CD4-positive, CD25-positive, alpha-beta regulatory T cell (primary cell): ENCODE data around the gene NF1. TPM values are rescaled to one million over a fixed set of nuclear protein-coding genes. Genes with fewer than 3 reads are reported as not detected.
"Not testable (repeated sequence)": the region's sequence is repeated elsewhere in the genome, so short reads cannot be mapped to it uniquely, and the experiment has no call there.

ENCODE experiments used
- ATAC-seq, 2 donors: fragments of 150-1000 bp; cut with Tn5 transposase; one replicate each; pipeline ENCODE4 v1.10.0; 2021; ENCODE audit warnings: low read depth in 2 of 2, moderate number of reproducible peaks in 2 of 2, moderate library complexity in 1 of 2
- DNase-seq, 3 donors: peaks; one replicate each; pipeline versions ENCODE4 v3.0.0 to v3.0.0-alpha.2; 2012 to 2022; ENCODE audit warnings: mixed read lengths in 1 of 3
- H3K27ac ChIP-seq: one replicate; pipeline ENCODE4 v1.7.0; 2013; ENCODE audit warnings: mild to moderate bottlenecking, low read length; ENCODE audit not compliant: insufficient read depth, poor library complexity, severe bottlenecking
- H3K27me3 ChIP-seq: one replicate; pipeline ENCODE4 v1.7.0; 2013; ENCODE audit warnings: low read length; ENCODE audit not compliant: control insufficient read depth, insufficient read depth
- H3K36me3 ChIP-seq: one replicate; pipeline ENCODE4 v1.7.0; 2013; ENCODE audit warnings: mild to moderate bottlenecking, low read length, moderate library complexity; ENCODE audit not compliant: control insufficient read depth, insufficient read depth
- H3K4me1 ChIP-seq: 2 replicates; pipeline ENCODE4 v1.7.0; 2013; ENCODE audit warnings: mild to moderate bottlenecking, low read length; ENCODE audit not compliant: insufficient read depth, control insufficient read depth, poor library complexity, severe bottlenecking
- H3K4me3 ChIP-seq: one replicate; pipeline ENCODE4 v1.7.0; 2013; ENCODE audit warnings: low read depth, mild to moderate bottlenecking, low read length, moderate library complexity
- H3K9me3 ChIP-seq, 2 experiments: 1 replicate in 1 of 2; 2 replicates in 1 of 2; pipeline ENCODE4 v1.7.0; 2013; ENCODE audit warnings: low read length in 2 of 2, mild to moderate bottlenecking in 1 of 2, moderate library complexity in 1 of 2; ENCODE audit not compliant: control insufficient read depth in 2 of 2
- H3K27ac Mint-ChIP-seq, 3 donors: one replicate each; pipeline ENCODE4 v1.8.0; 2020 to 2022; ENCODE audit warnings: mild to moderate bottlenecking in 3 of 3, mixed read lengths in 3 of 3, moderate library complexity in 2 of 3
- H3K27me3 Mint-ChIP-seq: one replicate; pipeline ENCODE4 v1.8.0; 2022; ENCODE audit warnings: mild to moderate bottlenecking, mixed read lengths
- H3K36me3 Mint-ChIP-seq: one replicate; pipeline ENCODE4 v1.8.0; 2020; ENCODE audit warnings: mixed read lengths
- H3K4me1 Mint-ChIP-seq, 4 donors: one replicate each; pipeline ENCODE4 v1.8.0; 2020 to 2022; ENCODE audit warnings: mixed read lengths in 4 of 4, mild to moderate bottlenecking in 1 of 4
- H3K4me3 Mint-ChIP-seq, 4 donors: one replicate each; pipeline ENCODE4 v1.8.0; 2020 to 2022; ENCODE audit warnings: mild to moderate bottlenecking in 4 of 4, mixed read lengths in 4 of 4, moderate library complexity in 3 of 4
- H3K9me3 Mint-ChIP-seq, 7 donors: one replicate each; pipeline ENCODE4 v1.8.0; 2020 to 2022; ENCODE audit warnings: mixed read lengths in 7 of 7, mild to moderate bottlenecking in 3 of 7, moderate library complexity in 2 of 7
- polyA plus RNA-seq, 4 donors: library from polyadenylated mRNA; unstranded; fragments of 300-500 nt; fragmentation: Illumina TruSeq; gene quantifications; one replicate each; pipeline ENCODE4 v1.2.3, GENCODE V29; 2021
- total RNA-seq: library from RNA; stranded (reverse); gene quantifications from one replicate; pipeline ENCODE4 v1.2.3, GENCODE V29; 2022

The NF1 gene
- total and polyA plus RNA-seq, 5 donors from 2014 or later: 19.7 to 47.3 (median 40.8) TPM

- Mint-ChIP-seq H3K36me3 (peaks cover 31% of the 10 kb centered on the region), H3K4me3 (no peak overlapping the region), H3K27me3 (no peaks in the 10 kb centered on the region), H3K27ac (peak overlapping the region in 1 of 3 donors; percentile 41), H3K4me1 (peaks cover 10 to 33% (median 23%) of the 10 kb centered on the region in 4 donors), H3K9me3 (no peaks in the 10 kb centered on the region)
- H3K4me3 ChIP-seq: no peak overlapping the region
- H3K36me3 ChIP-seq: peaks cover 39% of the 10 kb centered on the region
- no peaks in the 10 kb centered on the region for H3K9me3 ChIP-seq
- no peaks in the 10 kb centered on the region for H3K27me3 ChIP-seq
- ATAC-seq (peak; percentile 65 to 72), DNase-seq (peak in 2 of 3 donors; percentile 65 to 74)
- no peak overlapping the region for H3K27ac ChIP-seq
- peaks cover 5% of the 10 kb centered on the region for H3K4me1 ChIP-seq
Observed at GRCh38 chr17:31373150-31374093, 278.6 kb downstream of the NF1 start.

DNA sequence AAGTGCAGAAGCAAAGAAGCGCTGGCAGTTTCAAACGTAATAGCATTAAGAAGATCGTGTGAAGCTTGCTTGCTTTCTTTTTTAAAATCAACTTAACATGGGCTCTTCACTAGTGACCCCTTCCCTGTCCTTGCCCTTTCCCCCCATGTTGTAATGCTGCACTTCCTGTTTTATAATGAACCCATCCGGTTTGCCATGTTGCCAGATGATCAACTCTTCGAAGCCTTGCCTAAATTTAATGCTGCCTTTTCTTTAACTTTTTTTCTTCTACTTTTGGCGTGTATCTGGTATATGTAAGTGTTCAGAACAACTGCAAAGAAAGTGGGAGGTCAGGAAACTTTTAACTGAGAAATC, 279.3 kb downstream of the NF1 start:
- H3K27ac Mint-ChIP-seq: peak overlapping the region in 2 of 3 donors; percentile 41 to 69
- peaks cover 31% of the 10 kb centered on the region for H3K36me3 Mint-ChIP-seq
- Histone ChIP-seq H3K9me3 (no peaks in the 10 kb centered on the region), H3K36me3 (peaks cover 39% of the 10 kb centered on the region), H3K27me3 (no peaks in the 10 kb centered on the region), H3K4me3 (no peak overlapping the region), H3K4me1 (peaks cover 5% of the 10 kb centered on the region), H3K27ac (no peak overlapping the region)
- DNase-seq (no peak), ATAC-seq (no peak)
- no peaks in the 10 kb centered on the region for H3K9me3 Mint-ChIP-seq
- no peaks in the 10 kb centered on the region for H3K27me3 Mint-ChIP-seq
- H3K4me3 Mint-ChIP-seq: no peak overlapping the region
- H3K4me1 Mint-ChIP-seq: peaks cover 10 to 28% (median 23%) of the 10 kb centered on the region in 4 donors

DNA sequence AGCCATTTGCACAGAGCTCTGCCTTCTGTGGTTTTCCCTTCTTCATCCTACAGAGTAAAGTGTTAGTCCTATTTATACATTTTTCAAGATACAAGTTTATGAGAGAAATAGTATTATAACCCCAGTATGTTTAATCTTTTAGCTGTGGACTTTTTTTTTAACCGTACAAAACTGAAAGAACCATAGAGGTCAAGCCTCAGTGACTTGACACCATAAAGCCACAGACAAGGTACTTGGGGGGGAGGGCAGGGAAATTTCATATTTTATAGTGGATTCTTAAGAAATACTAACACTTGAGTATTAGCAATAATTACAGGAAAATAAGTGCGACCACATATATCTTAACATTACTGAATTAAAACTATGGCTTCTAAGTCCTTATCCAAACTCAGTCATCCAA, 279.7 kb downstream of the NF1 start:
- Mint-ChIP-seq H3K4me3 (no peak overlapping the region), H3K27me3 (no peaks in the 10 kb centered on the region), H3K27ac (peak overlapping the region in 1 of 3 donors; percentile 41), H3K36me3 (peaks cover 31% of the 10 kb centered on the region), H3K4me1 (peaks cover 10 to 28% (median 22%) of the 10 kb centered on the region in 4 donors), H3K9me3 (no peaks in the 10 kb centered on the region)
- ATAC-seq: no peak
- Histone ChIP-seq H3K36me3 (peaks cover 38% of the 10 kb centered on the region), H3K4me3 (no peak overlapping the region), H3K27me3 (no peaks in the 10 kb centered on the region), H3K9me3 (no peaks in the 10 kb centered on the region), H3K4me1 (peaks cover 5% of the 10 kb centered on the region), H3K27ac (no peak overlapping the region)
- DNase-seq: no peak

DNA sequence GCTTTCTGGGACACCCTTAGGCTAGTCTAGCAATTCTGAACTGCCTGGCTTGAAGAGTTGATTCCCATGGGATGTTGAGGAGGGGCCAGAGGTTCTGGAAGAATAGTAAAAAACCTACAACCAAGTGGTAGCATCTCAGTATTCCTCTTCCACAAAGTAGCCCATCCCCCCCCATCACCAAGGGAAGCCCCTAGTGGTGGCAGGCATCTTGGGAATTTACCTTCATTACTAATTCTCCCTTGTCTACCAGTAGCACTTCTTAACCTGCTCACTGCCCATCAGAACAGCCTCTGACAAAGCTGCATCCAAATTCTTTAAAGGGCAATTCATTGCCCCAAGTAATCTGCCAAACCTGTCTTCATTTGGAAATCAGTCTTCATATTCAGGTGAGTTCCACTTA, 283.9 kb downstream of the NF1 start:
- Histone ChIP-seq H3K4me1 (no peaks in the 10 kb centered on the region), H3K4me3 (no peak overlapping the region), H3K9me3 (no peaks in the 10 kb centered on the region), H3K27me3 (no peaks in the 10 kb centered on the region), H3K27ac (no peak overlapping the region), H3K36me3 (peaks cover 27% of the 10 kb centered on the region)
- no peaks in the 10 kb centered on the region for H3K27me3 Mint-ChIP-seq
- ATAC-seq: no peak
- no peak overlapping the region for H3K4me3 Mint-ChIP-seq
- peaks cover 0 to 6% (median 0%) of the 10 kb centered on the region in 4 donors for H3K4me1 Mint-ChIP-seq
- no peak for DNase-seq
- no peaks in the 10 kb centered on the region for H3K9me3 Mint-ChIP-seq
- H3K27ac Mint-ChIP-seq: no peak overlapping the region
- peaks cover 20% of the 10 kb centered on the region for H3K36me3 Mint-ChIP-seq

- no peaks in the 10 kb centered on the region for H3K9me3 ChIP-seq
- no peaks in the 10 kb centered on the region for H3K4me1 ChIP-seq
- Mint-ChIP-seq H3K4me1 (no peaks in the 10 kb centered on the region), H3K36me3 (peaks cover 11% of the 10 kb centered on the region), H3K4me3 (no peak overlapping the region), H3K27ac (no peak overlapping the region), H3K27me3 (no peaks in the 10 kb centered on the region), H3K9me3 (no peaks in the 10 kb centered on the region)
- H3K27me3 ChIP-seq: no peaks in the 10 kb centered on the region
- ATAC-seq (no peak), DNase-seq (no peak)
- peaks cover 19% of the 10 kb centered on the region for H3K36me3 ChIP-seq
- H3K4me3 ChIP-seq: no peak overlapping the region
- no peak overlapping the region for H3K27ac ChIP-seq
Observed at GRCh38 chr17:31379597-31380205, 284.9 kb downstream of the NF1 start.

DNA sequence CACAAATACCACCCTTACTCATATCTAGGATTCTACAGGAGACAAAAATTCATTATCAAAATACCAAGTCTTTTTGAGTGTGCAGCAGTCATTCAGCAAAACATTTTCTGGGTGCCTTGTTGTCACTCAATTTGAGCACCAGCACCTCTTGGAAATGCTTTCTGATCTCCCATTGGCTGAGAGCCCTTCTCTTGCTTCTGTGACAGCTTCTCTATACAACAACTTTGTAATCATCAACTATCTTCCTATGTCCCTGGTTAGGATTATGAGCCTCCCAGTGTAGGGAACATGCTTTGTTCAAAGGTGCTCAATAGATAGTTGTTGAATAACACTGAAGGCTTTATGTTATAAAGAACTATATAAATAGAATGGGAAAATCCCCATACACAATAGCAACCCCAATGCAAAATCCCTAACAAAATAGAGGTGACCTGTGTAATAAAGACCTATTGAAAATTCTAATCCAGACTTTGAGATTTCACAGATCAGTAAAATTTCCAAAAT, 286.4 kb downstream of the NF1 start:
- H3K4me3 Mint-ChIP-seq: no peak overlapping the region
- H3K9me3 ChIP-seq: no peaks in the 10 kb centered on the region
- ATAC-seq: no peak

GRCh38 chr17:31382668-31383275, 288.0 kb downstream of the NF1 start:
- H3K36me3 Mint-ChIP-seq, H3K4me1 ChIP-seq, H3K27me3 ChIP-seq, H3K9me3 ChIP-seq, H3K9me3 Mint-ChIP-seq, H3K4me3 ChIP-seq, H3K27ac ChIP-seq, H3K36me3 ChIP-seq, H3K4me1 Mint-ChIP-seq, H3K4me3 Mint-ChIP-seq, DNase-seq, H3K27ac Mint-ChIP-seq, H3K27me3 Mint-ChIP-seq, ATAC-seq: not testable (repeated sequence)

More for the DNA sequence above, 286.4 kb downstream of the NF1 start:
- Mint-ChIP-seq H3K9me3 (no peaks in the 10 kb centered on the region), H3K36me3 (peaks cover 7% of the 10 kb centered on the region), H3K4me1 (no peaks in the 10 kb centered on the region), H3K27me3 (no peaks in the 10 kb centered on the region), H3K27ac (no peak overlapping the region)
- no peaks in the 10 kb centered on the region for H3K27me3 ChIP-seq
- H3K27ac ChIP-seq: no peak overlapping the region
- no peak overlapping the region for H3K4me3 ChIP-seq
- H3K4me1 ChIP-seq: no peaks in the 10 kb centered on the region
- no peak for DNase-seq
- H3K36me3 ChIP-seq: peaks cover 12% of the 10 kb centered on the region
